GM23248 (cell line): ENCODE results near the gene SCG5.
"Not testable (repeated sequence)": the region's sequence is repeated elsewhere in the genome, so short reads cannot be mapped to it uniquely, and the experiment has no call there.

Source experiments
- EZH2 ChIP-seq: fragments of 200-600 bp; sonication (generic); IDR thresholded peaks from 2 replicates; pipeline ENCODE4 v1.6.1; 2018; ENCODE audit warnings: antibody characterized with exemption, mild to moderate bottlenecking; ENCODE audit not compliant: insufficient read depth, poor library complexity, severe bottlenecking
- EZH2phosphoT487 ChIP-seq: fragments of 200-600 bp; sonication (generic); IDR thresholded peaks from 2 replicates; pipeline ENCODE4 v1.6.1; 2018; ENCODE audit warnings: antibody characterized with exemption, moderate library complexity, mild to moderate bottlenecking, low read depth; ENCODE audit not compliant: insufficient read depth

DNA sequence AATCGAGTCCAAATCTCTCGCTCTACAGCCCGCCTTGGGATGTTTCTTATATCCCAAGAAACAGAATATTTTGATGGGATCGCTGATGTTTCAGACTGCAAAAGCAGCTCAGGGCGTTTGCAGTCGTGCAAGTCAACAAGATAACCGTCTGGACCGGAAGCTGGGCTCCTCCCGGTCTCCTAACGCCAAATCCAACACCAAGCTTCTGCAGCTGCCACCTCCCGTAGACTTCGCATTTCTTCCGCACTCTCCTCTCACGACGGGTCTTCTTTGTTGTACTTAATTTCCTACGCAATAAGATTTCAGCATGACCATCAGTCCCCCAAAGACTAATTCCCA lies 26.8 kb upstream of the SCG5 start:
- not testable (repeated sequence) for TF ChIP-seq EZH2, EZH2phosphoT487
